ENCODE data around the gene LACRT.

GRCh38 chr12:54650409-54650808 lies 15.7 kb upstream of the LACRT start:
- TF ChIP-seq CTCF (IDR thresholded peaks at IDR 0.05; ENCODE audit: borderline replicate concordance, extremely low read depth, low read length, poor library complexity, severe bottlenecking), result no peak
- TF ChIP-seq EZH2 (IDR thresholded peaks at IDR 0.05; ENCODE audit: borderline replicate concordance, low read depth, low read length, severe bottlenecking), result no peak

Data from DND-41 (cell line).